ENCODE data around the gene ANKRD33.

DNA sequence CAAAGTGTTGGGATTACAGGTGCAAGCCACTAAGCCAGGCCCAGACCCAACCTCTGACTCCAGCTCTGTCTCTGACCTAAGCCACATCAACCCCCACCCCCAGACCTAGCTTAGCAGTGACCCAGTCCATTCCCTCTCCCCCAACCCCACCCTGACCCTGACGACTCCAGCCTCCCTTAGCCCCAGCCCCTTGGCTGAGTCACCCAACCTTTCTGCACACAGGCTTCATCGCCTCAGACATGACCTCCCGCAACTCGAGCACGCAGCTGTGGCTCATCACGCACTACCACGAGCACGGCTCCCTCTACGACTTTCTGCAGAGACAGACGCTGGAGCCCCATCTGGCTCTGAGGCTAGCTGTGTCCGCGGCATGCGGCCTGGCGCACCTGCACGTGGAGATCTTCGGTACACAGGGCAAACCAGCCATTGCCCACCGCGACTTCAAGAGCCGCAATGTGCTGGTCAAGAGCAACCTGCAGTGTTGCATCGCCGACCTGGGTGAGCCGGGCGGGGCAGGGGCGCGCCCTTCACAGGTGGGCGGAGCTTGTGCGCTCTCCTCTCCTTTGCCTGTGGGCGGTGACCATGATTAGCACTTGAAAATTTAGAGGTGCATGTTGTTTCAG is 27.2 kb downstream of the ANKRD33 start:
- TF ChIP-seq, protein P1, sequence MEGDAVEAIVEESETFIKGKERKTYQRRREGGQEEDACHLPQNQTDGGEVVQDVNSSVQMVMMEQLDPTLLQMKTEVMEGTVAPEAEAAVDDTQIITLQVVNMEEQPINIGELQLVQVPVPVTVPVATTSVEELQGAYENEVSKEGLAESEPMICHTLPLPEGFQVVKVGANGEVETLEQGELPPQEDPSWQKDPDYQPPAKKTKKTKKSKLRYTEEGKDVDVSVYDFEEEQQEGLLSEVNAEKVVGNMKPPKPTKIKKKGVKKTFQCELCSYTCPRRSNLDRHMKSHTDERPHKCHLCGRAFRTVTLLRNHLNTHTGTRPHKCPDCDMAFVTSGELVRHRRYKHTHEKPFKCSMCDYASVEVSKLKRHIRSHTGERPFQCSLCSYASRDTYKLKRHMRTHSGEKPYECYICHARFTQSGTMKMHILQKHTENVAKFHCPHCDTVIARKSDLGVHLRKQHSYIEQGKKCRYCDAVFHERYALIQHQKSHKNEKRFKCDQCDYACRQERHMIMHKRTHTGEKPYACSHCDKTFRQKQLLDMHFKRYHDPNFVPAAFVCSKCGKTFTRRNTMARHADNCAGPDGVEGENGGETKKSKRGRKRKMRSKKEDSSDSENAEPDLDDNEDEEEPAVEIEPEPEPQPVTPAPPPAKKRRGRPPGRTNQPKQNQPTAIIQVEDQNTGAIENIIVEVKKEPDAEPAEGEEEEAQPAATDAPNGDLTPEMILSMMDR (IDR thresholded peaks at IDR 0.05; ENCODE audit: low read length): no peak
- no peak for TF ChIP-seq EZH2 (optimal IDR thresholded peaks at IDR 0.05; ENCODE audit: low read depth, low read length)
